ENCODE results near the gene EPPIN. TPM values are rescaled to one million over a fixed set of nuclear protein-coding genes. Genes with fewer than 3 reads are reported as not detected.
"Not testable (repeated sequence)": the region's sequence is repeated elsewhere in the genome, so short reads cannot be mapped to it uniquely, and the experiment has no call there.

The EPPIN gene
- total RNA-seq (2014; rRNA removed; shearing (Covaris generic); ENCODE audit: low replicate concordance), result not detected in 2 replicates

DNA sequence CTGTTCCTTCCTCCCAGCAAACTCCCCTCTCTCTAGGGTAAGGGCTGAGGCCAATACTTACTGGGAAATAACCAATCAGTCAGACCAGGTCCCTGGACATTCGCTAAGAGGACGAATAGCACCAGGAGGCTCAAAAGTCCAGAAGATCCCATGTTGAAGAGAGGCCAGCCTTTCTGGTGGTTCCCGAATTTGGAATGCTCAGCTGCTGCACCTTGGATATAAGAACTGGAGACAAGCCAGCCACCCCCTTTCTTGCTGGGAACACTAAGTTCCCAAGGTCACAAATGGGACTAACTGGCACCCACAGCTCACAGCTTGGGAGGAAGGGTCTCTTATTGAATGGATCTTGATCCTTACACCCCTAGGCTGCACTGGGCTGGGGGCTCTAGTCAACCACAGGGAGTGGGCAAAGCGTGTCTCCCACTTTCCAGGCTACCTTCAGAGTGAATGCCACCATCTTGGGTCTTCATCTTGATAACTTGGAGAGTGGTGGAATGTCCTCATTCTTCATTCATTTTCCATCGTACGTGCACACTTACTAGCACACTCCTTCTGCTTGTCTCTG, at the start of gene EPPIN:
EPPIN (minus strand) TSS at position 196 of the 565 bp plus-strand sequence; CDS start at position 152, 44 bp downstream.
- Histone ChIP-seq H3K9me3 (no peaks in the 10 kb centered on the region), H3K36me3 (no peaks in the 10 kb centered on the region), H3K4me3 (no peak within 1 kb of the TSS), H3K27me3 (peaks cover 22% of the 10 kb centered on the region)
- DNase-seq, result no peak

DNA sequence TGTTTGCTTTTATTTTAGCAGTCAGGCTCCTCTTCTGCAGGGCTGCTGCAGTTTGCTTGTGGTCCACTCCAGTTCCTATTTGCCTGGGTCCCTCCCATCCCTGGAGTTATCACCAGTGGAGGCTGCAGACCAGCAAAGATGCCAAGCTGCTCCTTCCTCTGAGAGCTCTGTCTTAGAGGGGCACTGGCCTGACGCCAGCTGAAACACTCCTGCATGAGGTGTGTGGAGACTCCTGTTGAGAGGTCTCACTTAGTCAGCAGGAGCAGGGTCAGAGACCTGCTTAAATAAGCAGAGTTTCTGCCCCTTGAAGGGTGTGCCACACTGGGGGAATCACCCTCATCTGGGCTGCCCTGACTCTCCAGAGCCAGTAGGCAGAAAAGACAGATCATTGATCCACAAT, 48.0 kb upstream of the EPPIN start:
- no peak overlapping the region for H3K4me3 ChIP-seq
- peaks cover 11% of the 10 kb centered on the region for H3K27me3 ChIP-seq
- H3K36me3 ChIP-seq, result no peaks in the 10 kb centered on the region
- peaks cover 7% of the 10 kb centered on the region for H3K9me3 ChIP-seq
- DNase-seq, result no peak

DNA sequence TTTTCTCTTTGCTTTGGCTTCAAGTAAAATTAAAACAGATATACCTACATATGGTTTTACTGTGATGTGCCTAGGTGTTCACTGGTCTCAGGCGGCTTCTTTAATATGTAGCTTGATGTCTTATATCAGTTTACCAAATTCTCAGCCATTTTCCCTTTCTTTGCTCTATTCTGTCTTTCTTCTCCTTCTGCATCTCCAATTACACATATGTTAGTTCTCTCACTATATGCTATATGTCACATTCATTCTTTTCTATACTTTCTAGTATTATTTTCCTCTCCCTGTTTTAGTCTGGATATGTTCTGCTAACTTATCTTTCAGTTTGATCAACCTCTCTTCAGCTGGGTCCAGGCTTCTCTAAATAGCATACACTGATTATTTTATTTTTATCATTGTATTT, 46.3 kb upstream of the EPPIN start:
- no peaks in the 10 kb centered on the region for H3K36me3 ChIP-seq
- H3K27me3 ChIP-seq, result peaks cover 11% of the 10 kb centered on the region
- no peak overlapping the region for H3K4me3 ChIP-seq
- peaks cover 7% of the 10 kb centered on the region for H3K9me3 ChIP-seq
- no peak for DNase-seq

DNA sequence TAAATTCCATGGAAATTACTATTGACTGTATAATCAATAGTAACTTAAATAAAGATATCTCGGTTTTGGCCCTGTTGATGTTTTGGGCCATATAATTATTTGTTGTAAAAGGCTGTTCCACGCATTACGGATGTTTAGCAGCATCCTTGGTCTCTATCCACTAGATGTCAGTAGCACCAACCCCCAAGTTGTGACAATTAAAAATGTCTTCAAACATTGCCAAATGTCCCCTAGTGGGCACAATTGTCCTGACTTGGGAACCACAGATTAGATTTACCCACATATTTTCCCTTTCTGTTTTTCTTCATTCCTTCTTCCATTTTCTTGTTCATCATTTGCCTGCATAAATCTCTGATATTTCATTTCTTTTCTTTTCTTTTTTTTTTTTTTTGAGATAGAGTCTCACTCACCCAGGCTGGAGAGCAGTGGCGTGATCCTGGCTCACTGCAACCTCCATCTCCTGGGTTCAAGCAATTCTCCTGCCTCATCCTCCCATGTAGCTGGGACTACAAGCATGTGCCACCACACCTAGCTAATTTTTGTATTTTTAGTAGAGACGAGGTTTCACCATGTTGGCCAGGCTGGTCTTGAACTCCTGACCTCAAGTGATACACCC, 45.5 kb upstream of the EPPIN start:
- no peak overlapping the region for H3K4me3 ChIP-seq
- DNase-seq, result no peak
- H3K27me3 ChIP-seq, result peaks cover 9% of the 10 kb centered on the region
- H3K9me3 ChIP-seq, result peaks cover 7% of the 10 kb centered on the region
- H3K36me3 ChIP-seq, result no peaks in the 10 kb centered on the region

DNA sequence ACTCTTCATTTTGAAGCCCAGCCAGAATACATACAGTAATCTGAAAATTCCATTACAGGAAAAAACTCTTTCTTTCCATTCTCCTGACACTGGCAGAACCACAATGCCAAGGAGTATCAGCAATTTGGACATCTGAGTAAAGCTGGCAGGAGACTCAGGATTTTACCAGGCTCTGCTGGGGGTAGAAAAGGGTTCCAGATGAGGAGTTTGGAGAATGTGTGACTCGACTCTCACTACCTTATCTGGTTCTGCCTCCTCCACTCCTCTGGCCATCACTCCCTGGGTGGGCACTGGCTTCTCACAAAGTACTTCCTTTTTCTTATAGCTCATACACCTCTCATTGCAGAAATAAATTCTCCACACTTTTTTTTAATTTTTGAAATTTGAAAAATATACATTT, 42.5 kb upstream of the EPPIN start:
- Histone ChIP-seq H3K9me3 (peaks cover 7% of the 10 kb centered on the region), H3K27me3 (peaks cover 6% of the 10 kb centered on the region), H3K4me3 (no peak overlapping the region), H3K36me3 (no peaks in the 10 kb centered on the region)
- DNase-seq, result no peak

DNA sequence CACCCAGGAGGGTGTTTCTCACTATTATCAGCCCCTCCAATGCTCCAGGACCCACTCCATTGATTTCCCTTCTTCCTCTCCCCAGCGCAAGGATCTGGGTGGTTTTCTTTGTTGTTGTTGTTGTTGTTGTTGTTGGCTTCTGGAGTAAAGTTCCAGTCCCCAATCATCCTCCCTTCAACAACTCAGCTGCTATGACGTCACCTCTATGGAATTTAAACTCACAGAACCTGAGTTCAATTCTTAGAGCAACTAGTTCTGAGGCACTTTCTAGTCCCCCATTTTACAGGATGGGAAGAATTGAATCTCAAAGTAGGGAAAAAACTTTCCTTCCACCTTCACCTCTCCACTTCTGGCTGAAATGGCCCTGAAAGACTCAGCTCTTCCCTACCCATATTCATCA, 41.6 kb upstream of the EPPIN start:
- Histone ChIP-seq H3K9me3 (peaks cover 7% of the 10 kb centered on the region), H3K27me3 (peaks cover 6% of the 10 kb centered on the region), H3K36me3 (no peaks in the 10 kb centered on the region), H3K4me3 (no peak overlapping the region)
- DNase-seq, result no peak

DNA sequence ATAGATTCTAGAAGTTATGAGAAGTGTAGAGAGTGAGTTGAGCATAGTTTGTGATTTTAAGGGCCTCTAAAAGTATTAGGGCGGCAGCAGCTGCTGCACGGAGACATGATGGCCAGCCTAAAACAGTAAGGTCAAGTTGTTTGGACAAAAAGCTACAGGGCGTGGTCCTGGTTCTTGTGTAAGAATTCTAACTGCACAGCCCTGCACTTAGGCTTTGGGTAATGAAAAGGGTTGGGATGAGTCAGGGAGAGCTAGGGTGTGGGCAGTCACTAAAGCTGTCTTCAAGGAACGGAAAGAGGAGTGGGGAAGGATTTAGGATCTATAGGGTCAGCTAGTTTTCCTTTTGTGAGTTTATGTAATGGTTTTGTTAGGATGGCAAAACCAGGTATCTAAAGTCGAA, 38.8 kb upstream of the EPPIN start:
- H3K36me3 ChIP-seq, H3K4me3 ChIP-seq, H3K9me3 ChIP-seq, H3K27me3 ChIP-seq: not testable (repeated sequence)
- peak; percentile 18 for DNase-seq

DNA sequence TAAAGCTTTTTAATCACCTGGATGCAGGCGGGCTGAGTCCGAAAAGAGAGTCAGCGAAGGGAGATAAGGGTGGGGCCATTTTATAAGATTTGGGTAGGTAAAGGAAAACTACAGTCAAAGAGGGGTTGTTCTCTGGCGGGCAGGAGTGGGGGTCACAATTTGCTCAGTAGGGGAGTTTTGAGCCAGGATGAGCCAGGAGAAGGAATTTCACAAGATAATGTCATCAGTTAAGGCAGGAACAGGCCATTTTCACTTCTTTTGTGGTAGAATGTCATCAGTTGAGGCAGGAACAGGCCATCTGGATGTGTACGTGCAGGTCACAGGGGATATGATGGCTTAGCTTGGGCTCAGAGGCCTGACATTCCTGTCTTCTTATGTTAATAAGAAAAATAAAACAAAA, 37.1 kb upstream of the EPPIN start:
- not testable (repeated sequence) for DNase-seq, H3K27me3 ChIP-seq, H3K4me3 ChIP-seq, H3K9me3 ChIP-seq, H3K36me3 ChIP-seq

DNA sequence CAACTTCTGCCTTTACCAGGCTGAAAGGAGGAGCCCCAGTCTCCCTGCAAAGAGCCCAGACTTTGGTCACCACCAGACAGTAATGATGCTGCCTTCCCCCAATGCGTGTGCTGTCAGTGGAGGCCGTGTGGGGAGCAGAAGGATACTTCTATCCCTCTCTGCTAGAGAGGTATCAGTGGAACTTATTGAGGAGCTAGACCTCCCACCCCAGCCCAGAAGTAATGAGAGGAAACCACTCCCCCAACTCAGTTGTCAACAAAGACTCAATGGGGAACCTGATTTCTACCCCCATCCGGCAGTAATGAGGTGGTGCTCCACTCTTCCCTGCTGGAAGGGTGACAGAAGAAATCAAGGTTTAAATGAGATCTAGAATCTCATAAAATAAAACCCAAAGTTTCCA, 36.3 kb upstream of the EPPIN start:
- Histone ChIP-seq H3K36me3 (no peaks in the 10 kb centered on the region), H3K27me3 (peaks cover 2% of the 10 kb centered on the region; the same call in 1 of the 2 replicates), H3K4me3 (no peak overlapping the region), H3K9me3 (no peaks in the 10 kb centered on the region)
- DNase-seq, result no peak

DNA sequence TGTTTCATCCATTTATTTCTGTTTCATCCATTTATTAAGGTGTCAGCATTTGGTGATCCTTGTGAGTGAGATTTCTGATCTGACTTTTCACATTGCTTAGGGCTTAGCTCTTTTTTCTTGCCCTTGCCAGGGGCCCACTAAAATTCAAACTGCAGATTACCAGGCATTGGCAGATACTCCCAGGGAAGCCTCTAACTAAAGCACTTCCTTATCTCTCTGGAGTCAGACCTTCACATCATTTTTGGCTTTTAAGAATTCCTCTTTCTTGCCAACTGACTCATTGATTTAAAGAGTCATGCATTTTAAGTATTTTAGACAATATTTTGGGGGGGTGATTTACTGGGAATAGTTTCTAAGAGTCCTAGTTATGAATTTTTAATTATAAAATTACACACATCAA, 34.5 kb upstream of the EPPIN start:
- Histone ChIP-seq H3K4me3 (no peak overlapping the region), H3K36me3 (no peaks in the 10 kb centered on the region), H3K9me3 (no peaks in the 10 kb centered on the region), H3K27me3 (peaks cover 2% of the 10 kb centered on the region; the same call in 1 of the 2 replicates)
- DNase-seq, result peak; percentile 22

DNA sequence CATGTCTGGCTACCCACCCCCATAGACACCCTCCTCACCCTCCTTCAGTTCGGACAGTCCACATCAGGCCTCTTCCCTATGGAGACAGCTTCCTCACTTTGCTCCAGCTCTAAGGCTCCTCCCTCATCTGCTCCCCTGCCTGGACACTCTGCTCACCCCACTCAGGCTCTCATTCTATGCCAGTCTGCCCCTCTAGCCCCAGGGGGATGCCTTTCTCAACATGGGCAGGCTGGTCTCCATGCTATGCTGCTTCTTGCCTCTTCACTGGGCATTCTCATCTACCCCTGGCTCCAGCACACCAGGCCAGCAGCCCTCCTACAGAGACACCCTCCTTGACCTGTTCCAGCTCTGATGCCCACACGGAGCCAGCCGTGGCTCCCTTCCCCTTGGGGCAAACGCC, 32.0 kb upstream of the EPPIN start, which contains the start of gene WFDC8:
WFDC8 (minus strand) TSS at position 101 of the 400 bp plus-strand sequence; CDS start at position 64, 37 bp downstream.
- Histone ChIP-seq H3K9me3 (no peaks in the 10 kb centered on the region), H3K4me3 (no peak within 1 kb of the TSS), H3K27me3 (peaks cover 2% of the 10 kb centered on the region), H3K36me3 (no peaks in the 10 kb centered on the region)
- no peak for DNase-seq

DNA sequence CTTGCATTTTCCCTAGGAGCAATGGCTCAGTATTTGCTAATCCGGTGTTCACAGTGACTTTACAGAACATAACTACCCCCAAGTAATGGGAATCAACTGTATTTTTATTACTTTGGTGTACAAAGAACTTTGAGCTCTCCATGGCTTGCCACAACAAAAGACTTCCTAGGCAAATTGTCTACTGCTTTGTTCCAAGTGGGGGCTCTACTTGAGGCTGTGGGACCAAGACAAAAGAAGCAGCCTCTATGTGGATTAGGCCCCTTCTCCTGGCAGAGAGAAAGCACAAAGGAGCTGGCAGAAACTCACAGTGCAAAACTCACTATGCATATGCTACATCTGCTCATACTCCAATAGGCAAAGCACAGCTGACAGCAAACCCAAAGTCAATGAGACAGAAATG, 31.0 kb upstream of the EPPIN start:
- no peak overlapping the region for H3K4me3 ChIP-seq
- no peak for DNase-seq
- H3K36me3 ChIP-seq, result no peaks in the 10 kb centered on the region
- peaks cover 4% of the 10 kb centered on the region for H3K27me3 ChIP-seq
- H3K9me3 ChIP-seq, result no peaks in the 10 kb centered on the region; the same call in 1 of the 2 replicates

DNA sequence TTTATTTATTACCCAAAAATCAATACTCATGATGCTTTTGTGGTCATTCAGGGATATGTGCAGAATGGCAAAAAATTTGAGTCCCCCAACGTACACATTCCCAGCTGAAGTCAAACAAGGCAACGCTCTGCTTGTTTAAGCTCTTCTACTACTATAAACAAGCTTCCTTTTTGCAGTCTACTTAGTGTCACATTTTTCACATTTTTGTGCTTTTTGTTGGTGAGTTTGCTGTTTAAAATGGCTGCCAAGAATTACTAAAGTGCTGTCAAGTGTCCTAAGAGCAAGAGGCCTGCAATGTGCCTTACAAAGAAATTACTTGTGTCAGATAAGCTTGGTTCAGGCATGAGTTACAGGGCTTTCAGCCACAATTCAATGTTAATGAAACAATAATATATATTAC, 29.8 kb upstream of the EPPIN start:
- H3K36me3 ChIP-seq, result no peaks in the 10 kb centered on the region
- H3K9me3 ChIP-seq, result no peaks in the 10 kb centered on the region; the same call in 1 of the 2 replicates
- DNase-seq, result no peak
- H3K27me3 ChIP-seq, result peaks cover 6% of the 10 kb centered on the region
- H3K4me3 ChIP-seq, result no peak overlapping the region

DNA sequence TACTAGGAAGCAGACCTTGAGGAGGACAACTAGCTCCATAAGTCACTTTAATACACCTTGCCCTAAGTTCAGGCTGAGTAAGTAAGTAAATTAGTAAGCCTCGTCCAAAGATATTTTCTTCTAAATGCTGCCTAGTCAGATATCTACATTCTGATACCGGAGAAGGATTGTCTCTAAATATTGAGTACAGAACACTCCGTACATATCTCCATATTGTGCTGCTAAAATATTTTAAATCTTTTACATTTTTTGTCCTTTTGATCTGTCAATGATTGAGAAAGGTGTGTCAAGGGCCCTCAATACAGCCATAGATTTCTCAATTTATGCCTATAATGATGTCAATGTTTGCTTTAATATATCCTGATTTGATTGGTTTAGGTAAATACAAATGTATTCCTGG, 28.7 kb upstream of the EPPIN start:
- Histone ChIP-seq H3K9me3 (no peaks in the 10 kb centered on the region; the same call in 1 of the 2 replicates), H3K36me3 (no peaks in the 10 kb centered on the region), H3K27me3 (peaks cover 6% of the 10 kb centered on the region), H3K4me3 (no peak overlapping the region)
- DNase-seq, result no peak

DNA sequence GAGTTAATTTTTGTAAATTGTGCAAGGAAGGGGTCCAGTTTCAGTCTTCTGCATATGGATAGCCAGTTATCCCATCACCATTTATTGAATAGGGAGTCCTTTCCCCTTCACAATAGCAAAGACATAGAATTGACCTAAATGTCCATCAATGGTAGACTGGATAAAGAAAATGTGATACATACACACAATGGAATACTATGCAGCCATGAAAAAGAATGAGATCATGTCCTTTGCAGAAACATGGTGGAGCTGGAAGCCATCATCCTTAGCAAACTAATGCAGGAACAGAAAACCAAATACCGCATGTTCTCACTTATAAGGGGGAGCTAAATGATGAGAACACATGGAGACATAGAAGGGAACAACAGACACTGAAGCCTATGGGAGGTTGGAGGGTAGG, 22.4 kb upstream of the EPPIN start:
- H3K27me3 ChIP-seq, result peaks cover 24% of the 10 kb centered on the region
- H3K4me3 ChIP-seq, H3K9me3 ChIP-seq, DNase-seq, H3K36me3 ChIP-seq: not testable (repeated sequence)

DNA sequence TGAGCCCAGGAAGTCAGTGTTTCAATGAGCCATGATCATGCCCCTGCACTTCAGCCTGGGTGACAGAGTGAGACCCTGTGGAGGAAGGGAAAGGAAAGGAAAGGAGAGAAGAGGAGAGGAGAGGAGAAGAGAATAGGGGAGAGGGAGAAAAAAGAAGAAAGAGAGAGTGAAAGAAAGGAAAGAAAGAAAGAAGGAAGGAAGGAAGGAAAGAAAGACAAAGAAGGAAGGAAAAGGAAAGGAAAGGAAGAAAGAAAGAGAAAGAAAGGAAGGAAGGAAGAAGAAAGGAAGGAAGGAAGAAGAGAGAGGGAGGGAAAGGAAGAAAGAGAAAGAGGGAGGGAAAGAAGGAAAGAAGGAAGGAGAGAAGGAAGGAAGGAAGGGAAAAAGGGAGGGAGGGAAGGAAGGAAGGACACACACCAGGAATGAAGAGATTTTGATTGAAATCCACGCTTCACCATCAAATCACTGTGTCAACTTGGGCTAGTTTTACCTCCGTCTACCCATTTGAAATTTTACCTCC, 17.6 kb upstream of the EPPIN start:
- Histone ChIP-seq H3K36me3 (no peaks in the 10 kb centered on the region), H3K4me3 (no peak overlapping the region), H3K9me3 (no peaks in the 10 kb centered on the region), H3K27me3 (peaks cover 46% of the 10 kb centered on the region)
- no peak for DNase-seq

DNA sequence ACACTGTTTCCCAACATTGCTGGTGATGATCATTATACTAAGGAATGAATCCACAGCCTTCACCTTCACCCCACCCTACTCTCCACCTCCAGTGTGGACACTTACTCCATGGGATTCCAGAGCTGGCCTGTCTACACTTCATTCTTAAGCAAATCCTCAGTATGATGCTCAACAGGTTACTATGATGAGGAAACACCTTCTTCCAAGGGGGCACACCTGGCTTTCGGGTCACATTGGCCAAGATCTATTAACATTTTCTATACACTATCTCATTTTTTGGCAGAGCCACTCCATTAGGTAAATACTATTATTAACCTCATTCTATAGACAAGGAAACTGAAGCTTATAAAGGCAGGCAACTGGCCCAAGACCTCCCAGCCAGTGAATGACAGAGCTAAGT, 8.0 kb upstream of the EPPIN start:
- H3K36me3 ChIP-seq, result no peaks in the 10 kb centered on the region
- no peak for DNase-seq
- H3K27me3 ChIP-seq, result peaks cover 15% of the 10 kb centered on the region
- no peak overlapping the region for H3K4me3 ChIP-seq
- no peaks in the 10 kb centered on the region for H3K9me3 ChIP-seq

DNA sequence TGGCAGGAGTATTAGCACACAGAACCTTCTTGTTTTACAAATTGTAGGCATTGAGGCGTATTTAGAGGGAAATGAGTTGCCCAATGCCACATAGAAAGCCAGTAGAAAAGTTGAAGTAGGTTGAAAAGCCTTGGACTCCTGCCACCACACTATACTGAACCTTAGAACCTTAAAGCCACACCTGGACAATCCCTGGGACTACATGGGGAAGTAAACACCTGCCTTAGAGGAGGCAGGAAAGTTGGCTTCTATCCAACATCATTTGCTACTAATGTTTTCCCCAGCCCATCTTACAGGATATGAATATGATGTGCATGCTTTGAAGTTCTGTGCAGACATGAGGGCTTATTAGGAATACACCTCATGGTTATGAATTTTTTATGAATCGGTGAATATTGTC, 5.3 kb upstream of the EPPIN start:
- Histone ChIP-seq H3K4me3 (no peak overlapping the region), H3K9me3 (no peaks in the 10 kb centered on the region), H3K36me3 (no peaks in the 10 kb centered on the region), H3K27me3 (peaks cover under 1% of the 10 kb centered on the region; the same call in 1 of the 2 replicates)
- no peak for DNase-seq

Measured in MG63 (cell line).